Tibial artery (tissue), 4 donors: ENCODE data around the gene UBR7.

ENCODE experiments used
- DNase-seq, 2 donors: peaks; one replicate each; pipeline ENCODE4 v3.0.0-alpha.2; 2019
- H3K27ac ChIP-seq, 2 donors: fragments of 200-600 bp; sonication (generic) in 1 of 2; 1 replicate in 1 of 2; 2 replicates in 1 of 2; pipeline ENCODE4 v1.5.1; 2018 to 2019; ENCODE audit warnings: mild to moderate bottlenecking in 1 of 2
- H3K27me3 ChIP-seq, 2 donors: fragments of 200-600 bp; sonication (generic) in 1 of 2; one replicate each; pipeline versions ENCODE4 v1.5.1 to v1.6.0; 2016 to 2019
- H3K36me3 ChIP-seq, 3 donors: fragments of 200-600 bp; sonication (generic) in 2 of 3; one replicate each; pipeline ENCODE4 v1.5.1; 2016 to 2019; ENCODE audit warnings: mild to moderate bottlenecking in 2 of 3
- H3K4me1 ChIP-seq, 4 donors: fragments of 200-600 bp; sonication (generic) in 2 of 4; 1 replicate in 3 of 4; 2 replicates in 1 of 4; pipeline ENCODE4 v1.5.1; 2016 to 2019
- H3K4me3 ChIP-seq, 2 donors: fragments of 200-600 bp; sonication (generic) in 1 of 2; 1 replicate in 1 of 2; 2 replicates in 1 of 2; pipeline ENCODE4 v1.5.1; 2018 to 2019; ENCODE audit warnings: mild to moderate bottlenecking in 2 of 2
- H3K9me3 ChIP-seq, 3 donors: fragments of 200-600 bp; sonication (generic) in 1 of 3; one replicate each; pipeline ENCODE4 v1.5.1; 2016 to 2019
- intact Hi-C: fragments of 100-400 bp; cut with DNase I; formaldehyde crosslinking; loops from one replicate; pipeline ENCODE4 v1.15.0; 2023; ENCODE audit warnings: low total_unique reads
- TF ChIP-seq, protein P1 (sequence below), 2 experiments: fragments of 200-600 bp in 1 of 2; fragments of 450-650 bp in 1 of 2; IDR thresholded peaks; one replicate each; pipeline ENCODE4 v1.5.1; 2017 to 2019; ENCODE audit warnings: antibody characterized with exemption in 2 of 2, mild to moderate bottlenecking in 1 of 2, moderate library complexity in 1 of 2

UBR7 gene

DNA sequence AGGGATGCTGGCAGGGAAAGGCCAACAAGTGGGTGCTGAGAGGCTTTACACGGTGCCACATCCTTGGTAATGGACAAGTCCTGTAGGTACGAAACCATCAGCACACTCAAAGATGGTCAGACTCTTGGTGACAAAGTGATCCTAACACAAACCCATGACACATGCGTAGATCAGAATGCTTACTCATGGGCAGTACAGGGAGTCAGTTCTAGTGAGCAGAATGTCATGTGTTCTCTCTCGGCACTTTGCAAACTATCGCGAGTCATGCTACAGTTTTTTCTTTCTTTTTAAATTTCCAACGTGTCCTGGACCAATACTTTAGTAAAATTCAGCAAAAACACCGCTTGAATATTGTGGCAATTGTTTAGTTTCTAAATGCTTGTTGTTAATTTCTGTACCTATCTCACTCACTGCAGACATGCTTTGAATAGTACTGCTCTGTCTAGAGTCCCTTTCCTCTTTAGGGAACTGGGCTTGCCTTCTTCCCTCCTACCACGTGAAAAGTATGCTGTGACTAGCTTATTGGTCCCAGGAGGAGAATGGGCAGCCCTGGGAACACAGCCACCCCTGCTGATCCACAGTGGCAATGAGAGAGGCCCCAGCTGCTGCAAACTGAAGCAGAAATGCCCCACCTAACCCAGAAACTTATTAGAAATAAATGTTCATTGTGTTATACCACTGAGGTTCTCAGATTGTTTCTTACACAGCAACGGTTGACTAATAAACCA lies 62.4 kb downstream of the UBR7 start:
- intact Hi-C loops: no loop called here
- Histone ChIP-seq H3K27me3 (no peaks in the 10 kb centered on the region), H3K9me3 (no peaks in the 10 kb centered on the region), H3K4me1 (peaks cover 0 to 9% (median 6%) of the 10 kb centered on the region in 4 donors), H3K36me3 (no peaks in the 10 kb centered on the region), H3K4me3 (no peak overlapping the region), H3K27ac (peak overlapping the region; percentile 58 to 59)
- TF ChIP-seq, protein P1, sequence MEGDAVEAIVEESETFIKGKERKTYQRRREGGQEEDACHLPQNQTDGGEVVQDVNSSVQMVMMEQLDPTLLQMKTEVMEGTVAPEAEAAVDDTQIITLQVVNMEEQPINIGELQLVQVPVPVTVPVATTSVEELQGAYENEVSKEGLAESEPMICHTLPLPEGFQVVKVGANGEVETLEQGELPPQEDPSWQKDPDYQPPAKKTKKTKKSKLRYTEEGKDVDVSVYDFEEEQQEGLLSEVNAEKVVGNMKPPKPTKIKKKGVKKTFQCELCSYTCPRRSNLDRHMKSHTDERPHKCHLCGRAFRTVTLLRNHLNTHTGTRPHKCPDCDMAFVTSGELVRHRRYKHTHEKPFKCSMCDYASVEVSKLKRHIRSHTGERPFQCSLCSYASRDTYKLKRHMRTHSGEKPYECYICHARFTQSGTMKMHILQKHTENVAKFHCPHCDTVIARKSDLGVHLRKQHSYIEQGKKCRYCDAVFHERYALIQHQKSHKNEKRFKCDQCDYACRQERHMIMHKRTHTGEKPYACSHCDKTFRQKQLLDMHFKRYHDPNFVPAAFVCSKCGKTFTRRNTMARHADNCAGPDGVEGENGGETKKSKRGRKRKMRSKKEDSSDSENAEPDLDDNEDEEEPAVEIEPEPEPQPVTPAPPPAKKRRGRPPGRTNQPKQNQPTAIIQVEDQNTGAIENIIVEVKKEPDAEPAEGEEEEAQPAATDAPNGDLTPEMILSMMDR (IDR thresholded peaks at IDR 0.05): no peak
- DNase-seq: peak in 1 of 2 donors; percentile 28

DNA sequence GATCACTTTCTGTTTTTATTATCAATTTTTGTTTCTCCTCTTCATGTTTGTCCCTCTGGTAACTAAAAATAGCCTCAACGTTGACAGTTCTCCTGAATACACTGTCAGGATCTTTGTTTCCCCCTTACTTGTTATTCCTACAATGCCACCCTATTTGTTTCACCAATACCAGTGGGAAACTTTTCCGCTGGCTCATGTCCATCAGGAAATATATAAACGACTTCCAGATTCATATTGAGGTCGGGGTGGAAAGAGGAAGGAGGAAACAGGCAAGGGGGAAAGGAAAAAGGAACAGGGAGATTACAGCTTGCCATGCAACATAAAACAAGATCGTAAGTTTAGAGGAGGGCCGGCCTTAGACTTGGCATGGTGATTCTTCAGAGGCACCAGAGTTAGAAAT lies 64.1 kb downstream of the UBR7 start:
- intact Hi-C loops: no loop called here
- peaks cover 0 to 3% (median 0%) of the 10 kb centered on the region in 3 donors for H3K36me3 ChIP-seq
- no peak overlapping the region for H3K27ac ChIP-seq
- H3K4me1 ChIP-seq: peaks cover 0 to 9% (median 6%) of the 10 kb centered on the region in 4 donors
- H3K9me3 ChIP-seq: no peaks in the 10 kb centered on the region
- TF ChIP-seq, protein P1 (IDR thresholded peaks at IDR 0.05): no peak
- no peak for DNase-seq
- no peak overlapping the region for H3K4me3 ChIP-seq
- H3K27me3 ChIP-seq: no peaks in the 10 kb centered on the region

DNA sequence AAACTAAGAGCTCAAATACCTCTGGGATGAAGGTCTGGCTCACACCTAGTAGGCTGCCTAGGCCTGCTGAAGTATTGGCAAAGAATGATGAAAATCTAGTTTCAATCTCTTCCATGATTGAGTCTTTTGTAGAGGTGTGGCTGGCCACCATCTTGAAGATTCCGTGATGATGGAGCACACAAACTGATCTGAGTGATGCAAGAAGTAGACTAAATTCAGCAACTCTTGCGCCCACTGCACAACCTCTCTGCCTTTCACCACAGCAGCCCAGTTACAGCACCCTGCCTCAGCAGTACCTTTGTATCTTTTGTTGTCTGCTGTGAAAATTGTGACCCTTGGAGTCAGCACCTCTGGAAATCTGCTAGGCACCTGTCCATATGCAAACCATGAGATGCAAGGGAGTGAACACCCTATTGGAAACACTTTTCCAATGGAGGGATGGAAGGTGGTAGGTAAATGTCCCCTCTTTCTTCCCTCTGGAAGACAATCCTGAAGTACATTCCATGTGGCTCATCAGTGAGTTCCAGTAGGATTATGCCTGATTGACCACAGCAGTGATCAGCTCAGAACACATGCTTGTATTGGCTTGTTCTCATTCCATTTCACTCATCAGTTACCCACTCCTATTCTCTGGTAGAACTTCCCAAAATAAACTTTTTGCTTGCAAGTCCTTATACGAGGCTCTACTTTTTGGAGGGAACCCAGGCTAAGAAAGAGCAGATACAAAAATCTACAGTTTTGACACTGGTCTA lies 67.2 kb downstream of the UBR7 start:
- H3K4me3 ChIP-seq: no peak overlapping the region
- peaks cover 0 to 9% (median 6%) of the 10 kb centered on the region in 4 donors for H3K4me1 ChIP-seq
- no peak for DNase-seq
- intact Hi-C loops: no loop called here
- no peak overlapping the region for H3K27ac ChIP-seq
- no peaks in the 10 kb centered on the region for H3K9me3 ChIP-seq
- H3K27me3 ChIP-seq: no peaks in the 10 kb centered on the region
- peaks cover 0 to 5% (median 0%) of the 10 kb centered on the region in 3 donors for H3K36me3 ChIP-seq
- TF ChIP-seq, protein P1 (IDR thresholded peaks at IDR 0.05): no peak

DNA sequence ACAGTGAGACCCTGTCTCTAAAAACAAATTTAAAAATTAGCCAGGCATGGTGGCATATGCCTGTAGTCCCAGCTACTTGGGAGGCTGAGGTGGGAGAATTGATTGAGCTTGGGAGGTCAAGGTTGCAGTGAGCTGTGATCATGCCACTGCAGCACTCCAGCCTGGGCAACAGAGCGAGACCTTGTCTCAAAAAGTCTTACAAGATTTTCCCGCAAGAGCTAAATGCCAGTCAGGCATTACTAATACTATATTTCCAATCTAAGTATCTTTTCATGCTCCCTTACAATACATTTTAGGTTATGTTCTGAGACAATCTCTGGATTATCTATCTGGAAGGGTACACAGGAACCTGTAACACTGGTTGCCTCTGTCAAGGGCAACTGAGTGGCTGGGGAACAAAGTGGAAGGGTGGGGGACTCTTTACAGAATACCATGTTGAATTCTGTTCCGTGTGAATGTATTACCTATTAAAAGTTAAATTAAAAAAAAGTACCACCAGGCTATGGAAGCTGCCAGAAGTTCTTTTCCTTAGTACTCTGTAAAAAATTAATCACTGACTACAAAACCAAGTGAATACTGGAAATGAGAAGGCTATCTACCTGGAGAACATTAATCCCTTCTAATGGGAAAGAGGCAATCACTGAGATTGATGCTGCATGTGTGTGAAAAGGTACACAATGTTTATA lies 69.1 kb downstream of the UBR7 start:
- DNase-seq: no peak
- H3K4me1 ChIP-seq: no peaks in the 10 kb centered on the region
- H3K9me3 ChIP-seq: no peaks in the 10 kb centered on the region
- H3K27me3 ChIP-seq: no peaks in the 10 kb centered on the region
- TF ChIP-seq, protein P1 (IDR thresholded peaks at IDR 0.05): no peak
- peaks cover 0 to 5% (median 0%) of the 10 kb centered on the region in 3 donors for H3K36me3 ChIP-seq
- intact Hi-C loops: no loop called here
- H3K4me3 ChIP-seq: no peak overlapping the region
- no peak overlapping the region for H3K27ac ChIP-seq
